ENCODE results near the gene GLIS1. TPM values are rescaled to one million over a fixed set of nuclear protein-coding genes. Genes with fewer than 3 reads are reported as not detected.

GLIS1 gene
- total RNA-seq, 1 experiment from 2014 or later = not detected

- H3F3A ChIP-seq (ENCODE audit: insufficient read depth, low read depth) = peaks cover 6% of the 10 kb centered on the region; the same call in 1 of the 2 replicates
- H3K27me3 ChIP-seq (ENCODE audit: insufficient read depth, low read depth) = peaks cover 61% of the 10 kb centered on the region
- TF ChIP-seq EZH2 (IDR thresholded peaks at IDR 0.05; ENCODE audit: low read depth) = no peak
- TF ChIP-seq CTCF (conservative IDR thresholded peaks at IDR 0.05) = no peak
- no peak overlapping the region for H3K4me3 ChIP-seq
- H3K36me3 ChIP-seq (ENCODE audit: low read depth) = no peaks in the 10 kb centered on the region
- no peak for DNase-seq
- H3K27ac ChIP-seq = no peak overlapping the region
- no peaks in the 10 kb centered on the region for H4K20me1 ChIP-seq (ENCODE audit: insufficient read depth)
- no peaks in the 10 kb centered on the region for H3K9me3 ChIP-seq (ENCODE audit: insufficient read depth, low read depth)
- H3K4me1 ChIP-seq (replicated peaks; ENCODE audit: insufficient read depth) = peaks cover 10% of the 10 kb centered on the region
- no peaks in the 10 kb centered on the region for H3K79me2 ChIP-seq (ENCODE audit: low read depth)
- intact Hi-C loops (cut with micrococcal nuclease; ENCODE audit: unreplicated experiment) = no loop called here
- ChIA-PET CTCF (no interaction called here), POLR2A (ENCODE audit: unreplicated experiment) (no interaction called here)
- no TSS peak for BruUV-seq (replicated peaks)
- no peak overlapping the region for H3K4me2 ChIP-seq
- no peaks in the 10 kb centered on the region for H3K9me2 ChIP-seq (ENCODE audit: insufficient read depth)
- H2AFZ ChIP-seq = no peak overlapping the region
Measured at GRCh38 chr1:53690411-53690810, 48.6 kb downstream of the GLIS1 start.

GRCh38 chr1:53689736-53690326 is 49.1 kb downstream of the GLIS1 start:
- no peak overlapping the region for H2AFZ ChIP-seq
- H3K4me2 ChIP-seq = no peak overlapping the region
- H4K20me1 ChIP-seq (ENCODE audit: insufficient read depth) = no peaks in the 10 kb centered on the region
- no peak for DNase-seq
- H3K9me2 ChIP-seq (ENCODE audit: insufficient read depth) = no peaks in the 10 kb centered on the region
- intact Hi-C loops (cut with micrococcal nuclease; ENCODE audit: unreplicated experiment) = no loop called here
- no TSS peak for BruUV-seq (replicated peaks)
- H3F3A ChIP-seq (ENCODE audit: insufficient read depth, low read depth) = peaks cover 8% of the 10 kb centered on the region; the same call in 1 of the 2 replicates
- TF ChIP-seq CTCF (conservative IDR thresholded peaks at IDR 0.05) (no peak), EZH2 (IDR thresholded peaks at IDR 0.05; ENCODE audit: low read depth) (no peak)
- H3K79me2 ChIP-seq (ENCODE audit: low read depth) = no peaks in the 10 kb centered on the region
- H3K4me1 ChIP-seq (replicated peaks; ENCODE audit: insufficient read depth) = peaks cover 16% of the 10 kb centered on the region
- H3K36me3 ChIP-seq (ENCODE audit: low read depth) = no peaks in the 10 kb centered on the region
- H3K27me3 ChIP-seq (ENCODE audit: insufficient read depth, low read depth) = peaks cover 56% of the 10 kb centered on the region
- no peaks in the 10 kb centered on the region for H3K9me3 ChIP-seq (ENCODE audit: insufficient read depth, low read depth)
- no peak overlapping the region for H3K27ac ChIP-seq
- no peak overlapping the region for H3K4me3 ChIP-seq
- POLR2A ChIA-PET (ENCODE audit: unreplicated experiment) = no interaction called here
- CTCF ChIA-PET = no interaction called here

GRCh38 chr1:53689223-53689622 is 49.7 kb downstream of the GLIS1 start:
- Histone ChIP-seq H4K20me1 (ENCODE audit: insufficient read depth) (no peaks in the 10 kb centered on the region), H3K4me1 (replicated peaks; ENCODE audit: insufficient read depth) (peaks cover 18% of the 10 kb centered on the region), H3K9me3 (ENCODE audit: insufficient read depth, low read depth) (no peaks in the 10 kb centered on the region), H3K27me3 (ENCODE audit: insufficient read depth, low read depth) (peaks cover 52% of the 10 kb centered on the region), H3K9me2 (ENCODE audit: insufficient read depth) (no peaks in the 10 kb centered on the region), H3K4me3 (no peak overlapping the region), H2AFZ (no peak overlapping the region), H3K79me2 (ENCODE audit: low read depth) (no peaks in the 10 kb centered on the region), H3K36me3 (ENCODE audit: low read depth) (no peaks in the 10 kb centered on the region), H3F3A (ENCODE audit: insufficient read depth, low read depth) (peaks cover 8% of the 10 kb centered on the region; the same call in 1 of the 2 replicates), H3K27ac (no peak overlapping the region), H3K4me2 (no peak overlapping the region)
- TF ChIP-seq EZH2 (IDR thresholded peaks at IDR 0.05; ENCODE audit: low read depth) (no peak), CTCF (conservative IDR thresholded peaks at IDR 0.05) (no peak)
- no peak for DNase-seq
- no TSS peak for BruUV-seq (replicated peaks)
- intact Hi-C loops (cut with micrococcal nuclease; ENCODE audit: unreplicated experiment) = no loop called here
- CTCF ChIA-PET = no interaction called here
- POLR2A ChIA-PET (ENCODE audit: unreplicated experiment) = no interaction called here

Data from PC-9 (cell line).